ENCODE measurements around the gene PRKCA.
"Not testable (repeated sequence)": the region's sequence is repeated elsewhere in the genome, so short reads cannot be mapped to it uniquely, and the experiment has no call there.

PRKCA gene

DNA sequence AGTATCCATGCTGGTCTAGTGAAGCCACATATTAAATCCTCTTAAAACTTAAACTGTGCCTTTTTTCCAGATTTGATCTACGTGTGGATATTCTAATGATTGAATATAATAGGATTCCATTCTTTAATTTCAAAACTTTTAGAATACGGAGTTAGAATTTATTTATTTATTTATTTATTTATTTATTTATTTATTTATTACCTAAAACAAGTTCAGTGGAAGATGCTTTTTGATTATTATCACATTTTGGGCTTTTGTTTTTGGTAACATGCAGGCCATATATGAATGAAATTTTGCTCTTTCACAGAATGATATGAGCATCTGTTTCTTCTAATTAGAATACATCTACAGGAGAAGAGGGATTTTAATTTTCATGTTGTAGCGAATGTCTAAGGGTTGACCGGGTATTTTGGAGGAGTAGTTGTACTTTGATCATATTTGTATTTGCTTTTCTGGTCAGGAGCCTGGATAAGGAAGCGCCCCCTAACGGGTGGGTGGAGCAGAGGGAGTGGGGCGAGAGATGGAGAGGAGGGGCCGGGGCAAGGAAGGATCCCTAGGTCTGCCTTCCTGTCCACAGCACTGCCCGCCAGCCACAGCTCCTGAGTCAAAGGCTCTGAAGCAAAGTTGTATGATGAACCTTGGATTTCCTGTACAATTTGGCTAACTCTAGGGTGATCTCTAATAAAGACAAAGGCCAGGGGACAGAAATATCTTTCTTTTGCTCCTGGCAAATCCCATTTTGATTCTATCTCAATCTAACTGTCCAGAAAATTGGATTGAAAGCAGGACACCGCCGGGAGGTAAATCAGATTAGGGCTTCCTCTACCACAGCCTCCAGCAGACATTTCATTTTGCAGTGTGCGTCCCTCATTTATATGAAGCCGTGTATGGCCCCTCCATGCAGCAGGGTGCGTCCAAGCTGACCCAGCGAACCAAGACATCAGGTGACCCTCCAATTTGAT lies 149.1 kb downstream of the PRKCA start:
- Histone ChIP-seq H3K4me1 (ENCODE audit: low read length) (no peaks in the 10 kb centered on the region), H3K4me2 (ENCODE audit: low read length) (no peak overlapping the region), H3K27ac (ENCODE audit: low read length) (no peak overlapping the region), H3K27me3 (ENCODE audit: low read depth, low read length) (0 out of 2 replicates have a peak, but pooled peaks cover 6% of the 10 kb centered on the region), H3K4me3 (ENCODE audit: low read length) (no peak overlapping the region), H3K9ac (ENCODE audit: low read length) (no peak overlapping the region), H3K9me3 (ENCODE audit: insufficient read depth, low read length) (no peaks in the 10 kb centered on the region), H4K20me1 (ENCODE audit: insufficient read depth, low read length) (no peaks in the 10 kb centered on the region), H2AFZ (ENCODE audit: low read depth, low read length) (no peak overlapping the region), H3K79me2 (ENCODE audit: low read length) (no peaks in the 10 kb centered on the region), H3K36me3 (replicated peaks; ENCODE audit: low read depth, low read length) (no peaks in the 10 kb centered on the region)
- no peak for TF ChIP-seq EZH2phosphoT487 (IDR thresholded peaks at IDR 0.05; ENCODE audit: low read depth)
- TF ChIP-seq, protein P1, sequence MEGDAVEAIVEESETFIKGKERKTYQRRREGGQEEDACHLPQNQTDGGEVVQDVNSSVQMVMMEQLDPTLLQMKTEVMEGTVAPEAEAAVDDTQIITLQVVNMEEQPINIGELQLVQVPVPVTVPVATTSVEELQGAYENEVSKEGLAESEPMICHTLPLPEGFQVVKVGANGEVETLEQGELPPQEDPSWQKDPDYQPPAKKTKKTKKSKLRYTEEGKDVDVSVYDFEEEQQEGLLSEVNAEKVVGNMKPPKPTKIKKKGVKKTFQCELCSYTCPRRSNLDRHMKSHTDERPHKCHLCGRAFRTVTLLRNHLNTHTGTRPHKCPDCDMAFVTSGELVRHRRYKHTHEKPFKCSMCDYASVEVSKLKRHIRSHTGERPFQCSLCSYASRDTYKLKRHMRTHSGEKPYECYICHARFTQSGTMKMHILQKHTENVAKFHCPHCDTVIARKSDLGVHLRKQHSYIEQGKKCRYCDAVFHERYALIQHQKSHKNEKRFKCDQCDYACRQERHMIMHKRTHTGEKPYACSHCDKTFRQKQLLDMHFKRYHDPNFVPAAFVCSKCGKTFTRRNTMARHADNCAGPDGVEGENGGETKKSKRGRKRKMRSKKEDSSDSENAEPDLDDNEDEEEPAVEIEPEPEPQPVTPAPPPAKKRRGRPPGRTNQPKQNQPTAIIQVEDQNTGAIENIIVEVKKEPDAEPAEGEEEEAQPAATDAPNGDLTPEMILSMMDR (IDR thresholded peaks at IDR 0.05; ENCODE audit: low read depth, low read length), result peak; percentile 40

DNA sequence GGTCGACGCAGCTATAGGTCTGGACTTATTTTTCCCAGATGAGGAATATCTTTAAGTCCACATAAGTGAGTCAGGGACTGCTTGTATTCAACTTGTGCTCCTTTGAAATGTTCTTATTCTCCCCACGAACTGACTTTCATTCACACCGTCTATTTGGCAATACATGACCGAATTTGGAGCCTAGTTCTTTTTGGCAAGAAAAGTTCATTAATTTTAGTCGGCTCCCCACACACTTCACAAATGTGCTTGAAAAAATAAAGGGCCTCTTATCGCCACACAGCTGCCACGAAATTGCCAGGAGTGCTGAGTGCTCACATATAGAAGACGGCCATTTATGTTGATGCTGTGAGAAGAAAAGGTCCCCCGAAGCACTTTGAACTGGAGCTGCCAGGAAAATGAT lies 152.6 kb downstream of the PRKCA start:
- H3K79me2 ChIP-seq (ENCODE audit: low read length), result no peaks in the 10 kb centered on the region

DNA sequence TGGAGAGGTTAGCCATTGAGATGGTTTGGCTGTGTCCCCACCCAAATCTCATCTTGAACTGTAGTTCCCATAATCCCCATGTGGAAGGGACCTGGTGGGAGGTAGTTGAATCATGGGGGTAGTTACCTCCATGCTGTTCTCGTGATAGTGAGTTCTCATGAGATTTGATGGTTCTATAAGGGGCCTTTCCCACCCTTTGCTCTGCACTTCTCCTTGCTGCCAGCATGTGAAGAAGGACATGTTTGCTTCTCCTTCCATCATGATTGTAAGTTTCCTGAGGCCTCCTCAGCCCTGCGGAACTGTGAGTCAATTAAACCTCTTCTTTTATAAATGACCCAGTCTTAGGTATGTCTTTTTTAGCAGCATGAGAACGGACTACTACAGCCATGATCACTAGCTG lies 155.1 kb downstream of the PRKCA start:
- not testable (repeated sequence) for H3K27me3 ChIP-seq (ENCODE audit: low read depth, low read length); H4K20me1 ChIP-seq (ENCODE audit: insufficient read depth, low read length); H3K4me3 ChIP-seq (ENCODE audit: low read length); H3K27ac ChIP-seq (ENCODE audit: low read length); H2AFZ ChIP-seq (ENCODE audit: low read depth, low read length); H3K79me2 ChIP-seq (ENCODE audit: low read length); H3K36me3 ChIP-seq (replicated peaks; ENCODE audit: low read depth, low read length); H3K9ac ChIP-seq (ENCODE audit: low read length); H3K4me1 ChIP-seq (ENCODE audit: low read length); H3K4me2 ChIP-seq (ENCODE audit: low read length)
- peaks cover 14% of the 10 kb centered on the region; the same call in 1 of the 2 replicates for H3K9me3 ChIP-seq (ENCODE audit: insufficient read depth, low read length)

More for the DNA sequence above, 152.6 kb downstream of the PRKCA start:
- no peak overlapping the region for H3K27ac ChIP-seq (ENCODE audit: low read length)
- no peaks in the 10 kb centered on the region for H3K36me3 ChIP-seq (replicated peaks; ENCODE audit: low read depth, low read length)
- TF ChIP-seq, protein P1 (IDR thresholded peaks at IDR 0.05; ENCODE audit: low read depth, low read length), result no peak
- no peak for TF ChIP-seq EZH2phosphoT487 (IDR thresholded peaks at IDR 0.05; ENCODE audit: low read depth)
- H3K9me3 ChIP-seq (ENCODE audit: insufficient read depth, low read length), result peaks cover 14% of the 10 kb centered on the region; the same call in 1 of the 2 replicates
- no peak overlapping the region for H3K9ac ChIP-seq (ENCODE audit: low read length)
- no peaks in the 10 kb centered on the region for H3K4me1 ChIP-seq (ENCODE audit: low read length)
- H2AFZ ChIP-seq (ENCODE audit: low read depth, low read length), result no peak overlapping the region
- no peaks in the 10 kb centered on the region for H4K20me1 ChIP-seq (ENCODE audit: insufficient read depth, low read length)
- no peak overlapping the region for H3K4me3 ChIP-seq (ENCODE audit: low read length)
- no peaks in the 10 kb centered on the region for H3K27me3 ChIP-seq (ENCODE audit: low read depth, low read length)
- H3K4me2 ChIP-seq (ENCODE audit: low read length), result no peak overlapping the region

DNA sequence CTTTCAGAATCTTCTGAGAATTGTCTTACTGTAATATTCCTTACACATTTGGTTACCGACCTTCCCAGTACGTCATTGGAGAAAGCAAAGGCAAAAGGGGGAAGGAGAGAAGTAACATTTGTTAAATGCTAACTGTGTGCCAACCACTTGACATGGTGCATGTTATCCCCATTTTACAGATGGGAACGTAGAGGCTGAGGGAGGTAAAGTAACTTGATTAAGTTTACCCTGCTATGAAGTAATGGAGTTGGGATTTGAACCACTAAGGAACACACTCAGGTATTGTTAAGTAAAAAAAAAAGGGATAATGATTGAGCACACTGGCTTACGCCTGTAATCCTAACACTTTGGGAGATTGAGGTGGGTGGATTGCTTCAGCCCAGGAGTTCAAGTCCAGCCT lies 156.4 kb downstream of the PRKCA start:
- Histone ChIP-seq H3K9me3 (ENCODE audit: insufficient read depth, low read length) (peaks cover 14% of the 10 kb centered on the region; the same call in 1 of the 2 replicates), H3K9ac (ENCODE audit: low read length) (no peak overlapping the region), H3K4me3 (ENCODE audit: low read length) (no peak overlapping the region), H3K27ac (ENCODE audit: low read length) (no peak overlapping the region), H3K79me2 (ENCODE audit: low read length) (no peaks in the 10 kb centered on the region), H3K4me1 (ENCODE audit: low read length) (peaks cover 3% of the 10 kb centered on the region; the same call in 1 of the 2 replicates), H3K27me3 (ENCODE audit: low read depth, low read length) (no peaks in the 10 kb centered on the region), H3K4me2 (ENCODE audit: low read length) (no peak overlapping the region), H4K20me1 (ENCODE audit: insufficient read depth, low read length) (no peaks in the 10 kb centered on the region), H3K36me3 (replicated peaks; ENCODE audit: low read depth, low read length) (no peaks in the 10 kb centered on the region), H2AFZ (ENCODE audit: low read depth, low read length) (no peak overlapping the region)
- TF ChIP-seq EZH2phosphoT487 (IDR thresholded peaks at IDR 0.05; ENCODE audit: low read depth), result no peak
- TF ChIP-seq, protein P1 (IDR thresholded peaks at IDR 0.05; ENCODE audit: low read depth, low read length), result no peak
